ENCODE results near the gene NCAM2.

The NCAM2 gene

GRCh38 chr21:21029164-21029563 lies 31.0 kb downstream of the NCAM2 start:
- Histone ChIP-seq H3K27ac (ENCODE audit: low read length) (no peak overlapping the region), H3K9ac (ENCODE audit: low read length) (no peak overlapping the region), H3K9me3 (ENCODE audit: control insufficient read depth, low read depth, low read length) (no peaks in the 10 kb centered on the region), H3K4me1 (ENCODE audit: control insufficient read depth, low read depth, low read length) (peaks cover 5% of the 10 kb centered on the region), H3K36me3 (ENCODE audit: control insufficient read depth, low read depth, low read length) (no peaks in the 10 kb centered on the region), H3K4me3 (ENCODE audit: low read length) (no peak overlapping the region), H3K27me3 (ENCODE audit: control insufficient read depth, insufficient read depth, low read length) (no peaks in the 10 kb centered on the region)

- H3K4me3 ChIP-seq (ENCODE audit: low read length), result no peak overlapping the region
- H3K27me3 ChIP-seq (ENCODE audit: control insufficient read depth, insufficient read depth, low read length), result no peaks in the 10 kb centered on the region
- no peak overlapping the region for H3K9ac ChIP-seq (ENCODE audit: low read length)
- H3K27ac ChIP-seq (ENCODE audit: low read length), result no peak overlapping the region
- no peaks in the 10 kb centered on the region for H3K36me3 ChIP-seq (ENCODE audit: control insufficient read depth, low read depth, low read length)
- no peaks in the 10 kb centered on the region for H3K9me3 ChIP-seq (ENCODE audit: control insufficient read depth, low read depth, low read length)
- peaks cover 5% of the 10 kb centered on the region for H3K4me1 ChIP-seq (ENCODE audit: control insufficient read depth, low read depth, low read length)
Measured at GRCh38 chr21:21030311-21030710, 32.1 kb downstream of the NCAM2 start.

DNA sequence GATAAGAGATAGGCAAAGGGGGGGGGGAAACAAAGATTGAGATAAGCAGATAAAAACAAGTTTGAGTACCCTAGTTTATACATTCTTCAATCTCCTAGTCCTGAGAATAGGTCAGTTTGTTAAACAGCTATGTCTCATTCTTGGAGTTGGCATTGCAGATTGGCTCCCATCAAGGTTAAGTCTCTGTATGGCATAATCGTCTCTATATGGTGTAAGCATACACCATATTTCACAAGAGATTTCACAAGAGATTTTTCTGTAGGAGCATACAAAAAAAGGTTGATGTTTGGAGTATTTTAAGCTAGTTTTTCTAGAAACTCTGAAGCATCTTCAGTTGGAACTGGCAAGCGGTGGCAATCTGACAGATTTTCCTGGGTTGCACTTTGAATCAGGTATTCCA lies 35.8 kb downstream of the NCAM2 start:
- peaks cover 3% of the 10 kb centered on the region for H3K4me1 ChIP-seq (ENCODE audit: control insufficient read depth, low read depth, low read length)
- H3K27me3 ChIP-seq (ENCODE audit: control insufficient read depth, insufficient read depth, low read length), result no peaks in the 10 kb centered on the region
- no peak overlapping the region for H3K27ac ChIP-seq (ENCODE audit: low read length)
- H3K9me3 ChIP-seq (ENCODE audit: control insufficient read depth, low read depth, low read length), result no peaks in the 10 kb centered on the region
- H3K36me3 ChIP-seq (ENCODE audit: control insufficient read depth, low read depth, low read length), result no peaks in the 10 kb centered on the region
- H3K4me3 ChIP-seq (ENCODE audit: low read length), result no peak overlapping the region
- no peak overlapping the region for H3K9ac ChIP-seq (ENCODE audit: low read length)

- Histone ChIP-seq H3K9me3 (ENCODE audit: control insufficient read depth, low read depth, low read length) (no peaks in the 10 kb centered on the region), H3K36me3 (ENCODE audit: control insufficient read depth, low read depth, low read length) (no peaks in the 10 kb centered on the region), H3K27ac (ENCODE audit: low read length) (no peak overlapping the region), H3K4me3 (ENCODE audit: low read length) (no peak overlapping the region), H3K27me3 (ENCODE audit: control insufficient read depth, insufficient read depth, low read length) (no peaks in the 10 kb centered on the region), H3K4me1 (ENCODE audit: control insufficient read depth, low read depth, low read length) (no peaks in the 10 kb centered on the region), H3K9ac (ENCODE audit: low read length) (no peak overlapping the region)
Measured at GRCh38 chr21:21039624-21040170, 41.5 kb downstream of the NCAM2 start.

DNA sequence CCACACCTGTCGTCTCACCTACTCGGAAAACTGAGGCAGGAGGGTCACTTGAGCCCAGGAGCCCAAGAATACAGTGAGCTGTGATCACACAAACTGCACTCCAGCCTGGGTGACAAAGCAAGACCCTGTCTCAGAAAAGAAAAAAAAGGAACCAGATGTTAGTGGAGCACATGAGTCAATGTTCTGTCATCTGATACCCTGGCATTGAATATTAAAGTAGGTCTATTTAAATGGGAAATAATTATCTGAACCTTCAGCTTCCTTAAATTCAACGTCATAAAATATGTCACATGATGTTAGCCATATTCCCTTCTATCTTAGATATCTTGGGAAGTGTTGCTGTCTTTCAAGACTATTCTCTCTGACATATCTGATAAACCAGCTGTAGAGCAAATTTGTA lies 47.3 kb downstream of the NCAM2 start:
- Histone ChIP-seq H3K27me3 (ENCODE audit: control insufficient read depth, insufficient read depth, low read length) (no peaks in the 10 kb centered on the region), H3K27ac (ENCODE audit: low read length) (peak overlapping the region; percentile 85), H3K36me3 (ENCODE audit: control insufficient read depth, low read depth, low read length) (no peaks in the 10 kb centered on the region), H3K4me1 (ENCODE audit: control insufficient read depth, low read depth, low read length) (peaks cover 30% of the 10 kb centered on the region), H3K4me3 (ENCODE audit: low read length) (peak overlapping the region; percentile 45), H3K9me3 (ENCODE audit: control insufficient read depth, low read depth, low read length) (no peaks in the 10 kb centered on the region), H3K9ac (ENCODE audit: low read length) (no peak overlapping the region)

DNA sequence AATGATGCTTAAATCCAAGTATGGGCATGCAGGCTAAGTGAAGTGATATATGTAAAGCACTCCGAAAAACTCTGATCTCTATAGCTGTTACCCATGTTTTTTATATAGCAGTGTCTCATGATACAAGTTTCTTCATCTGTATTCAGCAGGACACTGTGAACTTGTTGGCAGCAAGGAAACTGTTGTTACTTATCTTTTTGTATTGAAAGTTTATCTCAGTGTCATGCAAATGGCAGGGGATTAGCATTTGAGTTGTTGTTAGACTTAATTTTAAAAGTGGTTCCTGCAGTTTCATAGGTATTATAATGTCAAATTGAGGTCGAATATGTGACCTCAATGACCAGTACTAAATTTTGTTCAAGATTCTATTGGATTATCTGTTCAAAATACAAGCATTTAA lies 47.9 kb downstream of the NCAM2 start:
- peak overlapping the region; percentile 85 for H3K27ac ChIP-seq (ENCODE audit: low read length)
- no peaks in the 10 kb centered on the region for H3K36me3 ChIP-seq (ENCODE audit: control insufficient read depth, low read depth, low read length)
- H3K9me3 ChIP-seq (ENCODE audit: control insufficient read depth, low read depth, low read length), result no peaks in the 10 kb centered on the region
- H3K27me3 ChIP-seq (ENCODE audit: control insufficient read depth, insufficient read depth, low read length), result no peaks in the 10 kb centered on the region
- peak overlapping the region; percentile 52 for H3K9ac ChIP-seq (ENCODE audit: low read length)
- peak overlapping the region; percentile 45 for H3K4me3 ChIP-seq (ENCODE audit: low read length)
- H3K4me1 ChIP-seq (ENCODE audit: control insufficient read depth, low read depth, low read length), result peaks cover 30% of the 10 kb centered on the region

- Histone ChIP-seq H3K4me1 (ENCODE audit: control insufficient read depth, low read depth, low read length) (peaks cover 30% of the 10 kb centered on the region), H3K9ac (ENCODE audit: low read length) (no peak overlapping the region), H3K27ac (ENCODE audit: low read length) (no peak overlapping the region)
Measured at GRCh38 chr21:21051109-21052055, 53.2 kb downstream of the NCAM2 start.

GRCh38 chr21:21052672-21053071 lies 54.5 kb downstream of the NCAM2 start:
- H3K27ac ChIP-seq (ENCODE audit: low read length), result no peak overlapping the region
- no peaks in the 10 kb centered on the region for H3K27me3 ChIP-seq (ENCODE audit: control insufficient read depth, insufficient read depth, low read length)
- peaks cover 30% of the 10 kb centered on the region for H3K4me1 ChIP-seq (ENCODE audit: control insufficient read depth, low read depth, low read length)
- no peak overlapping the region for H3K4me3 ChIP-seq (ENCODE audit: low read length)
- no peaks in the 10 kb centered on the region for H3K36me3 ChIP-seq (ENCODE audit: control insufficient read depth, low read depth, low read length)
- H3K9ac ChIP-seq (ENCODE audit: low read length), result no peak overlapping the region
- H3K9me3 ChIP-seq (ENCODE audit: control insufficient read depth, low read depth, low read length), result no peaks in the 10 kb centered on the region

More at GRCh38 chr21:21051109-21052055, 53.2 kb downstream of the NCAM2 start:
- Histone ChIP-seq H3K27me3 (ENCODE audit: control insufficient read depth, insufficient read depth, low read length) (no peaks in the 10 kb centered on the region), H3K36me3 (ENCODE audit: control insufficient read depth, low read depth, low read length) (no peaks in the 10 kb centered on the region), H3K9me3 (ENCODE audit: control insufficient read depth, low read depth, low read length) (no peaks in the 10 kb centered on the region), H3K4me3 (ENCODE audit: low read length) (no peak overlapping the region)

GRCh38 chr21:21057349-21058062 lies 59.3 kb downstream of the NCAM2 start:
- H3K9ac ChIP-seq (ENCODE audit: low read length), result no peak overlapping the region
- no peaks in the 10 kb centered on the region for H3K9me3 ChIP-seq (ENCODE audit: control insufficient read depth, low read depth, low read length)
- no peaks in the 10 kb centered on the region for H3K27me3 ChIP-seq (ENCODE audit: control insufficient read depth, insufficient read depth, low read length)
- no peak overlapping the region for H3K4me3 ChIP-seq (ENCODE audit: low read length)
- H3K27ac ChIP-seq (ENCODE audit: low read length), result no peak overlapping the region
- peaks cover 38% of the 10 kb centered on the region for H3K4me1 ChIP-seq (ENCODE audit: control insufficient read depth, low read depth, low read length)
- H3K36me3 ChIP-seq (ENCODE audit: control insufficient read depth, low read depth, low read length), result no peaks in the 10 kb centered on the region

DNA sequence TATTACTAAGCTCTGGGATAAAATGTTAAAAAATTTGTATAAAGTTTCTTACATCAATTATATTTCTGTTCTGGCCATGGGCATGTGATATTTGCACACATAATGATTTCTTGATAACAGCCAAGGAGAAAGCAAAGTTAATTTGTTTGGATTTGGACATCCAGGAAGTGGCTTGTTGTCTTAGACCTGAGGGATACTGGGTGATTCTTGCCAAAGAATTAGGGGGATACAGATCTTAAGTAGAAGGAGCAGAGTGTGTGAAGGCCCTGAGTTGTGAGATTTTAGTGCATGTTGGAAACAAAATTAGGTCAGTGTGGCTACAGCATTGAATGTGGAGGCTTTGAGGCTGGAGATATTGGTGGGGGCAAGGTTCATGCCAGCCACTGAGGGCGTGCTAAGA lies 65.6 kb downstream of the NCAM2 start:
- no peaks in the 10 kb centered on the region for H3K27me3 ChIP-seq (ENCODE audit: control insufficient read depth, insufficient read depth, low read length)
- H3K4me1 ChIP-seq (ENCODE audit: control insufficient read depth, low read depth, low read length), result peaks cover 4% of the 10 kb centered on the region
- H3K27ac ChIP-seq (ENCODE audit: low read length), result no peak overlapping the region
- H3K9me3 ChIP-seq (ENCODE audit: control insufficient read depth, low read depth, low read length), result no peaks in the 10 kb centered on the region
- H3K36me3 ChIP-seq (ENCODE audit: control insufficient read depth, low read depth, low read length), result no peaks in the 10 kb centered on the region
- no peak overlapping the region for H3K4me3 ChIP-seq (ENCODE audit: low read length)
- no peak overlapping the region for H3K9ac ChIP-seq (ENCODE audit: low read length)

- H3K9me3 ChIP-seq (ENCODE audit: control insufficient read depth, low read depth, low read length), result no peaks in the 10 kb centered on the region
- H3K4me1 ChIP-seq (ENCODE audit: control insufficient read depth, low read depth, low read length), result peaks cover 3% of the 10 kb centered on the region
- H3K27ac ChIP-seq (ENCODE audit: low read length), result no peak overlapping the region
- no peaks in the 10 kb centered on the region for H3K36me3 ChIP-seq (ENCODE audit: control insufficient read depth, low read depth, low read length)
- H3K9ac ChIP-seq (ENCODE audit: low read length), result no peak overlapping the region
- H3K4me3 ChIP-seq (ENCODE audit: low read length), result no peak overlapping the region
- H3K27me3 ChIP-seq (ENCODE audit: control insufficient read depth, insufficient read depth, low read length), result no peaks in the 10 kb centered on the region
Measured at GRCh38 chr21:21064353-21064752, 66.1 kb downstream of the NCAM2 start.
